GDM1 (cell line): ENCODE results near the gene TIMM13.
"Not testable (repeated sequence)": the region's sequence is repeated elsewhere in the genome, so short reads cannot be mapped to it uniquely, and the experiment has no call there.

ENCODE experiments used
- DNase-seq: peaks from one replicate; lab custom pipeline; 2025; lab: John Stamatoyannopoulos, UW

Gene TIMM13

DNA sequence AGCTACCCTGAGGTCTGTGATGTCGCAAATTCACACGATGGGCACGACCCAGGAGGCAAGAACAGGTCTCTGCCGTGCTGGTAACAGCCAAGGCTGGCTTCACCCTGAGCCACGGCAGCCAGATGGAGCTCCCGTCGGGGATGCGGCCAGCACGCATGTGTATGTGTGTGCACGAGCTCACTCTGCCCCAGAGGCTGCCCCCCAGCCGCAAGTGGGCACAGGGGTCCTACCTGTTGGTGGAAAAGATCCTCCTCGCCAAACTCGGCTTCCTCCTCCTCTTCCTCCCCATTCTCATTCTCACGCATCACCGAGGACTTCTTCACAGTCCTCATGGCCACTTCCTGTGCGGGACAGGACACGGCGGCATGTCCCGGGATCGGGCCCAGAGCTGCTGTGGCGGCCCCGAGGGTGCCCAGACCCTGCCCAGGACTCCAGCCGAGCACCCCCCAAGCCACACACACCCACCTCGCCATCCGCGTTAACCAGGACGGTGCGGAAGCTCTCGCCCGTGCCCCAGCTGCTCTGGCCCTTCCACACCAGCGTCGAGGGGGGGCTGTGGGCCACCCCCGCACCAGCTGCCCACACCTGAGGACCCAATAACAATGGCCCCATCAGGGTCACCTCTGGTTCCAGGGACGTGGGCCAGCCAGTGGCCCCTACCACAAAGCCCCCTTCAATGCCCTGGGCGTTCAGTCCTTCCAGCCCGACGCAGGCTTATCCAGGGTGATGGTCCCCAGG is 4.1 kb upstream of the TIMM13 start:
- no peak for DNase-seq

DNA sequence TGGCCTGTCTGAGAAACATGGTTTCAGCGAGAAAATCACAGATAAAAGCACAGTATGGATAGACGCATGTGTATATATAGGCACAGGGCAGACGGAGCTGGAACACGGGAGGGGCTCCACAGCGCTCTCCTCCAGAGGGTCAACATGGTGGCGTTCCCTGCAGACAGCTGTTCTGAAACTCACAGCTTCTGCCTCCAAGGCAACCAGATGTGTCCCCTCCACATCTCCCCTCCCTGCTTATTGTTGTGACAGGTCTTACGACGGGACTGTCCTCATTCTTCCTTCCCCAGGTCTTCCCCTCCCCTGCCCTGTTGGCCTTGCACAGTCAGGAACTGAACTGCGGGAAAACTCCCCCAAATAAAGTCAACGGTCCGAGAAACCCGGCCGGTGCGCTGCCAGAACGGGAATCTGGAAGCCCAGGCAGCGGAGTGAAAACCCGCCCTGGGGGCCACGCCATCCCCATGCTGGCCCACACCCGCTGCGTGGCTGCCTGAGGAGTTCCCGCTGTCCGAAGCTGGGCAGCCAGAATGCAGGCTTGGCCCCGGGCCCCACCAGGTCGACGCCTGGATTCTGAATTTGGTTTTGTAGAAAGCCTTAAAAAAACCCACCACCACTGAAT is 2.6 kb upstream of the TIMM13 start:
- no peak for DNase-seq

DNA sequence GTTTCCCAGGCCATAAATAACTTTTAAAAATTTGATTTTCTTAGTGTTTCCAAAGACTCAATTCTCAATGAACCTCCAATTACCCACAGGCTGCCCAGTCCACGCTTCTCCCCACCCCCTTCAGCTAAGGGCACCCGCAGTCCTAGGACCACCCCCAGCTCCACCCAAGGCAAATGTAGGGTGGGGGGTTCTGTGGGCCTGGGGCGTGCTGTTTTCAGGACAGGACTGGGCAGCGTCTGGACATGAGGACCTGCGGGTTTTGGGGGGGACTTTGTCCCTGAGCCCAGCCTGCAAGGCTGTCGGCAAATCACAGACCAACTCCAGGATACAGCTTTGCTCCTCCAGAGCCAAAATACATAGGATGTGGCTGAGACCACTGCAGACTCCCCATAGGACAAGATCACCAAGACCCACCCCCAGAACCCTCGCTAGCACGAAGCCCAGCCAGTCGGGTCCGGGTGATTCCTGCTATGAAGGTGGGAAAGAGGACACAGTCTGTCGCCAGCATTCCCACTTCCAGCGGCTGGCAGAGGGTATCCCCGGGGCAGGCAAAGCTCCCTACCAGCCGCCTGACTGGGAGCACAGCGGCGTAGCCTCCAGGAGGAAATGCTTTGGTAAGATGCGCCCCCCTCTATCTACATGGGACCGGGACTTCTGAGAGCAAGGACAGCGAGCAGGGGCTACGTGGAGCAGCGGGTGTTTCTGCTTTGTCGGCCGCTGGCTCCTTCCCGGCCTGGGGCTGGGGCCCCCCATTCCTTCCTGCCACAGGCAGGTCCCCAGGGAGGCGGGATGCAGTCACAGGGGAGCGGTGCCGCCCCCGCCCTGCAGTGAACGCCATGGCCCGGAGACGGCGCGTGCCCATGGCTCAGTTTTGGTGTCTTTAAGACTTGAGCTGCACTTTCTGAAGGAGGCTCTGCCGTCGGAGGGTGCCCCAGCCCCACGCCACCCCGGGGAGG is 1.6 kb upstream of the TIMM13 start:
- no peak for DNase-seq

DNA sequence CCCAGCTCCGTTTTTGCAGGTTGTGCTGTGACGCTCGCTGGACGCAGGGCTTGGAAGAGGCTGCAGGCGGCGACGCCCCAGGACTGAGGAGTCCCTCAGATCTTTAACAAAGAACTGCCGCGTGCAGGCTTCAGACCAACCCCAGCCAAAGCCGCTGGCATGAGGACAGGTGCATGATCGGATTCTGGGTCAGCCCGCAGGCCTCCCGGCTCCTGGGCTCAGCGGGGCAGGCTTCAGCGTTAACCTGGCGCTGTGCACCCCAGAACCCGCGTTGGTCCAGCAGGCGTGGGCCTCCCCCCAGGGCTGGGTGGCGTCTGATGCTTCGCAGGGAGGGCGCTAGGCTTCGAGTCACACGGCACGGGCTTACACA is 920 bp upstream of the TIMM13 start:
- no peak for DNase-seq

DNA sequence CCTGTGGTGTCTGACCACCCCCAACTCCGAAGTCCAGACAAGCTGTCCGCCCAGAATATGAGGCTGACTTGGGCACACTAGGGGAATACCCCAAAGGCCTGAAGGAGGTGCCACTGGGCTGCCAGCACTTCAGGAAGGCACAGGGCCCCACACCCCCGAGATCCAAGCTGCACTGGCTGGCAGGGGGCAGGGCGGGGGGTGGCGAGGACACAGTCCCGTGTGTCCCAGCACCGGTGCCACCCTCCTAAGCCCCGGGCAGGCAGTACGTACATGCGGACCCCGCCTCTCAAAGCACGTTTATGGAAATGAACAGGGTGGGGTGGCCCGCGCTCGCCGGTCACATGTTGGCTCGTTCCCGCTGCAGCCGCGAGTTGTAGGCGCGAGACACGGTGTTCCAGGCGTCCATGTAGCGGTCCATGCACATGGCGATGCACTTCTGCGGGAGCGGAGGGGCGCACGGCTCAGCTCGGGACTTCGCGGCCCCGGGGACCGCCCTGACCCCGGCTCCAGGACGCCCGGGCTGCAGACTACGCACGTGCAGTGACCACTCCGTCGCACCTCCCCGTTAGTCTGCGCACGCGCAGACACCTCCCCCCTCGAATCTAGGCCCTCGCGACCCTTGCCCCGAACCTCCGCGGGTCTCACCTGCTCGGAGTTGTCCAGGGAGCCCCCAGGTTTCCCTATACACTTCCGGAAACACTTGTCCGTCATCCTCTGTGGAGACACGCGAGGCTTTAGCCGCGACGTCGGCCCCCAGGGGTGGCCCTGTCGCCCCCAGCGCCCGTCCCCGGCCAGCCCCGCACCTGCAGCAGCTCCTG is 566 bp downstream of the TIMM13 start:
- DNase-seq: no peak

DNA sequence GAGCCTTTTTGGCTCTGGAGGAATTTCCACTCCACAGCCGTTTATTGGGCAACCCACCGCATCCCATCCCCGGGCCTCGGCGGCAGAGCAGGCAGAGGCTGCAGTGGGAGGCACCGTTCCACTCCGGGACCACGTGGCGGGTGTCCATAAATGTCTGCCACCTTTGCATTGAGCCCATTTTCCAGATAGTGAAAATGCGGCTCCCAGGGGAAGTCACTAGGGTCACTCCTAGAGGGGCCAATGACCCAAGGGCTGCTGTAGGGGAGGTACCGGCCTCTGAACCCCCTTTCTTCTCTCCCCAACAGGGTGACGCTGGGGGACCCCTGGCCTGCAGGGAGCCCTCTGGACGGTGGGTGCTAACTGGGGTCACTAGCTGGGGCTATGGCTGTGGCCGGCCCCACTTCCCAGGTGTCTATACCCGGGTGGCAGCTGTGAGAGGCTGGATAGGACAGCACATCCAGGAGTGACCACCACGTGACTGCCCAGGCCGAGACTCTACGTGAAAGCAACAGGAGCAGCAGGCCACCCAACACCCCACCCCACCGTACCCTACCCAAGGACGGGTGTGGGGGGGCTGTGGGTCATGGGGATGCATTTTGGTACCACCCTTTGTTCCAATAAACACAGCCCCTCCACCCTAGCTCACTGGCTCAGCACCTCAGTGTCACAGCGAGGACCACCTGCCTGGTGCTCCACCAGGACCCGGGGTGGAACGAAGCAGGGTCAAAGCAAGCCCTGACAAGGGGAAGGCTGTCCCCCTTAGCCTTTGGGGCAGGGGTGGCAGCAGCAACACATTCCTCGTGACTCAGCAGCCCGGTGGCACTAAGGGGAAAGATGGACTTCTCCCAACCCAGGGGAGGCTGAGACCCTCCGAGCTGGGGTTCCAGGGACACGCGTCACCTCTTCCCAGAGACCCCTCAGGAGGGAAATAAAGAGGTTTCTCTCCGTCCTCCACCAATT is 1.5 kb downstream of the TIMM13 start:
- no peak for DNase-seq

DNA sequence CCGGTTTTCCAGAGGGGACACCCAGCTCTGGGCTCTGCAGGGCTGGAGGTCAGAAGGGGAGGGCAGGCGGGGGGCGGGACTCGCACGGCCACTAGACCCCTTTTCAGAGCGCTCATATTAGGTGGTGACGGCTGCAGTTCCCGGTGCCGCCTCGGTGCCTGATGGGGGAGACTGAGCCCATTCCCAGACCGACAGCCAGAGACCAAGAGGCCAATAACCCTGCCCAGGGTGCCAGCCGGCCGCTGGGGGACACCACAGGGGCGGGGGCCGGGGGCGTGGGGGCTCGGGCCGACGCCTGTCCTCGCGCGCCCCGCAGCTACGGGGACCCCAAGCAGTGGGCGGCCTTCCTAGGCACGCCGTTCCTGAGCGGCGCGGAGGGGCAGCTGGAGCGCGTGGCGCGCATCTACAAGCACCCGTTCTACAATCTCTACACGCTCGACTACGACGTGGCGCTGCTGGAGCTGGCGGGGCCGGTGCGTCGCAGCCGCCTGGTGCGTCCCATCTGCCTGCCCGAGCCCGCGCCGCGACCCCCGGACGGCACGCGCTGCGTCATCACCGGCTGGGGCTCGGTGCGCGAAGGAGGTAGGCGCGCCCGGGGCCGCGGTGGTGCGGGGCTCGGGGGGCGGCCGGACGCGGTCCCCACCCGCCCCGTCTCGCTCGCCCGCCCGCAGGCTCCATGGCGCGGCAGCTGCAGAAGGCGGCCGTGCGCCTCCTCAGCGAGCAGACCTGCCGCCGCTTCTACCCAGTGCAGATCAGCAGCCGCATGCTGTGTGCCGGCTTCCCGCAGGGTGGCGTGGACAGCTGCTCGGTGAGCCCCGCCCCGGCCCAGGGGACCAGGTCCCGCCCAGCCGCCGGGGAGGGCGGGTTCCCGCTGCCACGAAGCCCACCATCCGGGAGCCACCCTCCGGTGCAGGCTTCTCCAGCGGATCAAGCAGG is 2.4 kb downstream of the TIMM13 start:
- no peak for DNase-seq

DNA sequence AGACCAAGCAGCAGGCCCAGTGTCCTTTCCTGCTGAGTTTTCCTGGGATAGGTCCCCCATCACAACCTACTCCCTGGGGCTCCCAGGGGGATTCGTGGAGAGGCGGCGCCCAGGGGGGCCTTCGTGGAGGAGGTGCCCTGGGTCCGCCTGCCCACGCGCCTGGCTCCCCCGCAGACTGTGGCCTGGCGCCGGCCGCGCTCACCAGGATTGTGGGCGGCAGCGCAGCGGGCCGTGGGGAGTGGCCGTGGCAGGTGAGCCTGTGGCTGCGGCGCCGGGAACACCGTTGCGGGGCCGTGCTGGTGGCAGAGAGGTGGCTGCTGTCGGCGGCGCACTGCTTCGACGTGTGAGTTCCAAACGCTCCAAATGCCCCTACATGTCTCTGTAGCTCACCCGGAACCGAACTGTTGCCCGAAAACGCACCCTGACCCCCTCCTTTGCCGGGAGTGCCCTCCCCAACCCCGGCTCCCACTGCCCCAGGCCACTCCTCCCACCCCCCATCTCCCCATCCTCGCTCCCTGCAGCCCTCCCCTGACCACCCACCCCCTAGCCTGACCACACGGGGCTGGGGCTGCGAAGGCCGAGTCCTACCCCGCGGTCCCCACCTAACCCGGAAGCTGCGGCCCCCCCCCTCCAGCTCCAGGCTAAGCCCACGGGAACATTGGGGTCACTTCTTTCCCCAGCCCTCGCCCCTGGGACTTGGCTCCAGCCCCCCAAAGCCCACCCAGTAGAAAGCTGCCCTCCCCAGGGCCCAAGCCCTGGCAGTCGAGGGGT is 3.3 kb downstream of the TIMM13 start:
- no peak for DNase-seq

DNA sequence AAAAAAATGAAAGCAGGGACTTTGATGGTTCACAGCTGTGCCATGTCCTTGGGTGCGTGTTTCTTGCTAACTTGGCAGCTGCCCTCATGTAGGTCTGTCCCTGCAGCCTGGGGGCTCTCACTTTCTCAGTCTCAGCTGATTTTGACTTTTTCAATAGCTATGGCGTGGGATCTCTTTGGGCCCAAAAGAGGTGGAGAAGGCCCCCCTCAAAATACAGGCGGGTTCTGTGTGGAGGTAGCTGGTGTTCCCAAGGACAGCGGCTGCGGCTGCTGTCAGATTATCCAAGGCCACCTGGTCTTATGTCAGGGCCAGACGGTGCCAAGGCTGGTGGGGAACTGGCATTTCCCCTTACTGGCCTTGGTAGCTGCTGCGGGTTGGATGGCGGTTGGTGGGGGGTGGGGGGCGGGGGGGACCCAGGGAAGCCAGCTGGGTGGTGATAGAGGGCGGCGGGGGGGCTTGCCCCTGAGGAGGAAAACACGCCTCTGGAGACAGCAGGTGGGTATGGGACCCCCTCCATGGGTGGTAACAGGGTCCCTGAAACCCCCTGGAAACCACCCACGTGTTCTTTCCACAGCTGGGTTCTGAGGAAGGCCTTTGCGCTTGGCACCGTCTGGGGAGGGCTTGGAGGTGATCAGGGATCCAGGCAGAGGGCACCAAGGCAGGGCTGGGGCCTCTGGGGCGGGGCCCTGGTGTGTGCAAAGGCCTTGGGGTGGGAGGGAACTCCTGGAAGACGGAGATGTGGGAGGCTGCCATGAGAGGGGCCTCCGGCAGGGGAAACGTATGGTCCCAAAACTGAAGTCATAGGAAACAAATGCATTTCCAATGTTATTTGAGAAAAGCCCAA is 4.1 kb downstream of the TIMM13 start:
- no peak for DNase-seq

DNA sequence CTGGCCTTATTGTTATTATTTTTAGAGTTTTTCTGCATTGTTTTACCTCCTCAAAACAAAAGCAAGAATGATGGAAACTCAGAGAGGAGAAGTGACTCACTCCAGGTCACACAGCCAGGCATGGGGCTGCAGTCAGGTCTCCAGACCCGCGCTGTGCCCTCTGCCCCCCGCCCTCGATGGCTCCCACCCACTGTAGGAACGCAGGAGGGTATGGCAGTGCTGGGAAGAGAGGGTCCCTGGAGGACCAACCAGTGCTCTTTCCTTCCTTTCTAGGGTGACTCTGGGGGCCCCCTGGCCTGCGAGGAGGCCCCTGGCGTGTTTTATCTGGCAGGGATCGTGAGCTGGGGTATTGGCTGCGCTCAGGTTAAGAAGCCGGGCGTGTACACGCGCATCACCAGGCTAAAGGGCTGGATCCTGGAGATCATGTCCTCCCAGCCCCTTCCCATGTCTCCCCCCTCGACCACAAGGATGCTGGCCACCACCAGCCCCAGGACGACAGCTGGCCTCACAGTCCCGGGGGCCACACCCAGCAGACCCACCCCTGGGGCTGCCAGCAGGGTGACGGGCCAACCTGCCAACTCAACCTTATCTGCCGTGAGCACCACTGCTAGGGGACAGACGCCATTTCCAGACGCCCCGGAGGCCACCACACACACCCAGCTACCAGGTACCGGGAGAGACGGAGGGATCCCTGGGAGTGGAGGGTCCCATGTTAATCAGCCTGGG is 5.6 kb downstream of the TIMM13 start:
- DNase-seq: no peak

DNA sequence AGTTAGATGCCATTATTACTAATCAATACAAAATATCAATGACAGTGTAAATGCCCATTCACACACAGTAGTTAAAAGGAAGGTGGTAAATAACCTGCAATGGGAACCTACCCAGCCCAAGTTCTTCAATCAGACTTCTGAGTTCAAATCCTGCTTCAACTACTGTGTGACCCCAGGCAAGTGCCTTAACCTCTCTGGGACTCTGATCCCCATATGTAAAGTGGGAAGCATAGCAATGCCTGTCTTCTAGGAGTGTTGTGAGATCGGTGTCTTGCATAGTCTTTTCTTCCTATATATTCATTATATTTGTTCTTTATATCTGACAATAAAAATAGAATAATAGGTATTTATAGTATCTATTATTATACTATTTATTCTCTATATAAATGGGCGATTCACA is 6.9 kb downstream of the TIMM13 start:
- DNase-seq: no peak

DNA sequence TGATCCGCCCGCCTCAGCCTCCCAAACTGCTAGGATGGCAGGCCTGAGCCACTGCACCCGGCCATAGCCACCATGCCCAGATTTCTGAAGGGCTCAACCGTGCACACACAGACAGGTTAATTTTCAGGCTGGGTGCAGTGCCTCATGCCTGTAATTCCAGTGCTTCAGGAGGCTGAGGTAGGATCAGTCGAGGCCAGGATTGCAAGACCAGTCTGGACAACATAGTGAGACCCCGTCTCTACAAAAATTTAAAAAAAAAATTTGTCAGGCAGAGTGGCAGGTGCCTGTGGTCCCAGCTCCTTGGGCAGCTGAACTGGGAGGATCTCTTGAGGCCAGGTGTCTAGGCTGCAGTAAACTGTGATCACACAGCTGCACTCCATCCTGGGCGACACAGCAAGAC is 7.6 kb downstream of the TIMM13 start:
- DNase-seq: no peak

DNA sequence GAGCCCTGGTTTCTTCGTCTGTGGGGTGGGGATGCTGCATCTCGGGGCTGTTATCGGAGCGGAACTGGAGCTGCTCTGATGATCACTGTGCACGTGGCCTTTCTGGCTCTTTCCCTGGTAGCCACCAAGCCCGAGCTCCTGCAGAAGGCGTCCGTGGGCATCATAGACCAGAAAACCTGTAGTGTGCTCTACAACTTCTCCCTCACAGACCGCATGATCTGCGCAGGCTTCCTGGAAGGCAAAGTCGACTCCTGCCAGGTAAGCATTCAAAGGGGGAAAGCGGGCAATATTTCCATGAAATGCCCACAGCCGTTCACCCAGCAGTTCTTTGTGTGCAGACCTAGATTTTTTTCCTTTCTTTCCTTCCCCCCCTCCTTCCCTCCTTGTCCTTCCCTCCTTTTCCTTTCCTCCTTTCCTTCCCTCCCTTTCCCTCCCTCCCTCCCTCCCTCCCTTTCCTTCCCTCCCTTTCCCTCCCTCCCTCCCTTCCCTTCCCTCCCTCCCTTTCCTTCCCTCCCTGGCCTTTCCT is 9.4 kb downstream of the TIMM13 start:
- no peak for DNase-seq

DNA sequence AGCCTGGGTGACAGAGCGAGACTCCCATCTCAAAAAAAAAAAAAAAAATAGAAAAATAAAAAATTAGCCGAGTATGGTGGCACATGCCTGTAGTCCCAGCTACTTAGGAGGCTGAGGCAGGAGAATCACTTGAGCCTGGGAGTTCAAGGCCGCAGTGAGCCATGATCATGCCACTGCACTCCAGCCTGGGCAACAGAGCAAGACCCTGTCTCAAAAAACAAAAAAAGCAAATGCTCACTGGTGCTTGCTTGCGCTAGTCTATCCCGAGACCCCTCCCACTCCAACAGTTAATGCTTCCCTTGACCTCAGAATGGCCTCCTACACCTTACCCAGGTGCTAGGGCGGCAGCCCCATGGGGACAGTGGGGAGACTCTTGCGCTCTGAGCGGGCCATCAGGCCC is 9.9 kb downstream of the TIMM13 start:
- DNase-seq: not testable (repeated sequence)

DNA sequence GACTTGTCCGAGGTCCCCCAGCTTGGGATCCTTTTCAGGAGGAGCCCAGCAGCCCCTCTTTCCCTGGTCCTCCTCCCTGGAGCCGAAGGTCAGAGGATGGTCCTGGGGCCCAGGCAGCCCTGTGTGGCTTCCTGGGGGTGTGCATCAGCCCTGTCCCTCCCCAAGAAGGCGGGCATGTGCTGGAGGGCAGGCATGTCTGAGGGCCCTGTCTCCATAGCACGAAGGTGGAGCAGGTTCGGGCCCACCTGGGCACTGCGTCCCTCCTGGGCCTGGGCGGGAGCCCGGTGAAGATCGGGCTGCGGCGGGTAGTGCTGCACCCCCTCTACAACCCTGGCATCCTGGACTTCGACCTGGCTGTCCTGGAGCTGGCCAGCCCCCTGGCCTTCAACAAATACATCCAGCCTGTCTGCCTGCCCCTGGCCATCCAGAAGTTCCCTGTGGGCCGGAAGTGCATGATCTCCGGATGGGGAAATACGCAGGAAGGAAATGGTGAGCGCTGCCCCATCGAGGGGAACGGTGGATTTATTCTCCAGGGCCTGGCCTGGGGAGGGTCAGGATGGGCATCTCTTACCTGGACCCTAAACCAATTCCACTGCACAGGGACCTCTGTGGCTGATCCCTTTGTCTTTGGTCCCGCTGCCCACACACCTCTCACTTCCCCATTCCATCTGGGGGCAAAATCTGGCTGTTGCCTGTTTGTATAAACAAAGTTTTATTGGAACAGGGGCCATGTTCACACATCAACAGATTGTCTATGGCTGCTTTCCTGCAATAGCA is 10.9 kb downstream of the TIMM13 start:
- no peak for DNase-seq

DNA sequence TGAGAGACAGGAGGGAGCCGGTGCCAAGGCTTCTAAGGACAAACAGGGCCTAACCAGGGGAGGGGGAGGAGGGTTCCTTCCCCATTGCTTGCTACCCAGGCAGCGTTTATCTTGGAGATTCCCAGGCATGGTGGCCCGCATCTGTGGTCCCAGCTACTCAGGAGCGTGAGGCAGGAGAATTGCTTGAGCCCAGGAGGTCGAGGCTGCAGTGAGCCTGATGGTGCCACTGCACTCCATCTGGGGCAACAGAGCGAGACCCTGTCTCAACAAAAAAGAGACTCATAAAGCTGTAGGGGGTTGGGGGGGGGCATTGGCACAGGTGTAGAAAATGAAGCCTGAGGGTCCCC is 11.4 kb downstream of the TIMM13 start:
- no peak for DNase-seq
